Pons (tissue), 1 donor: ENCODE measurements around the gene MYO1A.

ENCODE experiments used
- DNase-seq: peaks from one replicate; pipeline ENCODE4 v3.0.0-alpha.2; 2016; ENCODE audit warnings: low spot score

The MYO1A gene

DNA sequence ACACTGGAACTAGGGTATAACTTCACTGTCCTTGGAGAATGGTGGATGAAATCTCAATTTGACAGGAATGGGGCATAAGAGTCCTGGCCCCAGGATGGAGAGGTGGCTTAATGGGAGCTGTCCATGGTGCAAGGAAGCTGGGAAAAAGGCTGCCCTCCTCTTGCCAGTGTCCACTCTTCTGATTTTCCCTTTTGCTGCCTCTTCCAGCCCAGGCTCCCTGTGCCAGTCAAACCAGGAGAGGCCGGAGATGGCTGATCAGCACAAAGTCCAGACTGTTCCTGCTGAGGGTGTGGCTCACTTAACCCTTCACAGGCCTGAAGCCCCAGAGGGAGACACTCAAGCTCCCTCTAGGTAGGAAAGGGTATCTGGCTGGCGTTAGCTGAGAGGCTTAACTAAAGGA is at the start of gene MYO1A:
MYO1A (minus strand) TSS at position 240 of the 400 bp plus-strand sequence. CDS start 1,806 bp downstream, outside the sequence.
- DNase-seq: no peak

- no peak for DNase-seq
Measured at GRCh38 chr12:57099047-57099714, 49.3 kb upstream of the MYO1A start.

- DNase-seq: no peak
Measured at GRCh38 chr12:57098546-57098945, 48.6 kb upstream of the MYO1A start.

DNA sequence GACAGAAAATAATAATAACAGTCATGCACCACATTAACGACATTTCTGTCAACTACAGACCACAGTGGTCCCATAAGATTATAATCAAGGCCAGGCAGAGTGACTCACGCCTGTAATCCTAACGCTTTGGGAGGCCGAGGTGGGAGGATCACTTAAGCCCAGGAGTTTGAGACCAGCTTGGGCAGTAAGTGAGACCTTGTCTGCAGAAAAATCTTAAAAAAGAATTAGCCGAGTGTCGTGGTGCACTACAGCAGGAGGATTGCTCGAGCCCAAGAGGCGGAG is 47.6 kb upstream of the MYO1A start:
- DNase-seq: no peak

DNA sequence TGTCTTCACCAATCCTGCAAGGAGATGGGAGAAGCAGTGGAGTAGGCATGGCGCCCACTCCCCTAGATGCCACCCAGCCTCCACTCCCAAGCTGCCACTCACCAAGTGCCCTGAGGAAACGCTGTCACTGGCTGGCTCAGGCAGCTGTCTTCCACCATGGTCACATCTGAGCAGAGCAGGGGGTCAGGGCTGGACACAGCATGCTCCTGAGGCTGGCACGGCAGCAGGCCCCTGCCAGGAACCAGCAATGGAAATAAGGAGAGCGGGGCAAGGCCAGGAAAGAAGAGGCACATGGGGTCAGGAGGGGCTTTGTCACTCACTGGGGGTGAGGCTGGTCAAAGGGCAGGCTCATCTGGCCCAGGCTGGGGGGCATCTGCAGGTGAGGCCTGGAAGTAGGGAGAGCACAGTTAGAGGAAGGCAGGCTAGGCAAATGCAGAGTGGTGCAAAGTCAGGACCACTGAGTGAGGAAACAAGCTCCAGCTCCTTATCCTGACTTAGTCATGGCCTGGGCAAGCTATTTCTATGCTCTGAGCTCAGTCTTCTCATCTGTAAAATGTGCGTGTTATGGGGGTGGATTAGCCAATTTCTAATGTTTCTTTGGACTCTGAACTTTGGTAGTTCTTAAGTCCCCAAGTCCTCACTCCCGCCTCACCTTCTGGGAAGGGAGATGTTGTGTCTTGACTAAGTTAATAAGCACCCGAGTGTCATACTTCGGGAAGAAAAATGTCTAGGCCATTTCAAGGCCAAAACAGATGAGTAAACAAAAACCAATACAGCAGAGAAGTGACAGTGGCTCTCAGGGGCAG is 47.0 kb upstream of the MYO1A start:
- no peak for DNase-seq

- DNase-seq: no peak
Measured at GRCh38 chr12:57096099-57096572, 46.2 kb upstream of the MYO1A start.

DNA sequence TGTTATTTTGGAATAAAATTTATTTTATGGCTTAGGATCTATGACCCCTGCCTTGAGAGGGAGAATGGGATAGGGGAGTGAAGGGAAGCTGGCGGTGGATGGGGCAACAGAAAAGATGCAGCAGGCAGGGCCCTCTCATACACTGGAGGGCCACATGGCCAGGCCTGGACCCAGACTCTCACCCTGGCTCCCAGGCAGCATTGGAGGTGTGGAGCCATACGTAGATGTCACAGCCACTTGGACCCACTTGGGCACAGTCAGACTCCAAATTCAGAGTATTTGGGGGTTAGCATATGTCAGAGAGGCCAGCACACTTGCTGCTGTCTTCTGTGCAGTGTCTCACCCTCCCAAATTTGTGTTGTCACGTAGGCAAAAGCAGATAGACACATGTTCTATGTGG is 45.5 kb upstream of the MYO1A start:
- DNase-seq: no peak

DNA sequence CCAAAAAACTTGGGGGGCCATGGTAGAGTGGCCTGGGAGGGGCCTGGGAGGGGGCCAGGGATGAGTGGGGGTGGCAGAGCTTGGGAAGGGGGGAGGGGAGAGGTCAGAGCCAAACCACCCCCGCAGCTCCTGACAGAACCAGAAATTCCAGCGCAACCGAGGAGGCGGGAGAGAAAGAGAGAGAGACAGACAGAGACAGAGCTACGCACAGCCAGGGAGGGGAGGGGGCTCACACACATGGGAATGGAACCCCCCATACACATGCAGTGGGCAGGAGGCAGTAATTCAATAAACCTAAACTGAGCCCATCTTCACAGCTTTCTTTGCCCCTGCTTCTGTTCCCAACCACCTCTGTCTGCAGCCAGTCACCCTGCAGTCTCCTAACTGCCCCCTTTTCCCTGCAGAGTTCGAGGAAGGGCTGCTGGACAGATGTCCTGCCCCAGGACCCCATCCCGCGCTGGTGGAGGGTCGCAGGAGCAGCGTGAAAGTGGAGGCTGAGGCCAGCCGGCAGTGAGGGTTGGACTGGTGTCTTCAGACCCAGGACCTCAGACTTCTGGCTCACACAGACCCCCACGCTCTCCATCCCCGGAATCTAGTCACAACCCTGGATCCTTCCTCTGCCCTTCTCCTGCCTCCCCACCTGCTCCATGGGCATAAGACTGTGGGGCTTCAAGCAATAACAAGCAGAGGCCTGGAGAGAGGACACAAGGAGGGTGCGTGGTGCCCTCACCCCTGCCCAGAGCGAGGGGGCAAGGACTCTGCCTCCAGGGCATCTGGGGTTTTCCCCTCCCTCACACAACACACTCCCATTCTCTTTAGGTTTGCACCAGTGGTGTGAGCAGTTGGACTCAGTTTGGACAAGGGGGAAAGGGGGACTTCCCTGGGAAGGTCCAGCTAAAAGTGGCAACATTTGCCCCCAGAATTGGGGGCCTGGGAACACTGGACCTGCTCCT is 44.6 kb upstream of the MYO1A start:
- no peak for DNase-seq

GRCh38 chr12:57093415-57094207 is 43.7 kb upstream of the MYO1A start:
- DNase-seq: no peak

- DNase-seq: no peak
Measured at GRCh38 chr12:57092876-57093414, 43.0 kb upstream of the MYO1A start.

DNA sequence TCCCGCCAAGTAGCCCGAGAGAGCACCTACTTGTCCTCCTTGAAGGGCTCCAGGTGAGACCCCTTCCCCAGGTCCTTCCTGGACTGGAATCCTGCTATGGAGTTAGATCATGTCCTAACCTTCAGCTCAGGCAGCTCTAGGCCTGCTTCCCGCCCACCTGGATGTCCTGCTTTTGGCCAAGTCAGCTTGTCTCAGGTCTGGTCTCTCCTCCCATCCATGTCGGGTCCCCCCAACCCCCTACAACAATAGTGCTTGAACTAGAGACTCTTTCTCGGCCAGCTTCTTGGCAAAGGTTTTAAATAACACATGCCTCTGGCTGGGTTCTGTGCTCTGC is 42.6 kb upstream of the MYO1A start:
- no peak for DNase-seq

DNA sequence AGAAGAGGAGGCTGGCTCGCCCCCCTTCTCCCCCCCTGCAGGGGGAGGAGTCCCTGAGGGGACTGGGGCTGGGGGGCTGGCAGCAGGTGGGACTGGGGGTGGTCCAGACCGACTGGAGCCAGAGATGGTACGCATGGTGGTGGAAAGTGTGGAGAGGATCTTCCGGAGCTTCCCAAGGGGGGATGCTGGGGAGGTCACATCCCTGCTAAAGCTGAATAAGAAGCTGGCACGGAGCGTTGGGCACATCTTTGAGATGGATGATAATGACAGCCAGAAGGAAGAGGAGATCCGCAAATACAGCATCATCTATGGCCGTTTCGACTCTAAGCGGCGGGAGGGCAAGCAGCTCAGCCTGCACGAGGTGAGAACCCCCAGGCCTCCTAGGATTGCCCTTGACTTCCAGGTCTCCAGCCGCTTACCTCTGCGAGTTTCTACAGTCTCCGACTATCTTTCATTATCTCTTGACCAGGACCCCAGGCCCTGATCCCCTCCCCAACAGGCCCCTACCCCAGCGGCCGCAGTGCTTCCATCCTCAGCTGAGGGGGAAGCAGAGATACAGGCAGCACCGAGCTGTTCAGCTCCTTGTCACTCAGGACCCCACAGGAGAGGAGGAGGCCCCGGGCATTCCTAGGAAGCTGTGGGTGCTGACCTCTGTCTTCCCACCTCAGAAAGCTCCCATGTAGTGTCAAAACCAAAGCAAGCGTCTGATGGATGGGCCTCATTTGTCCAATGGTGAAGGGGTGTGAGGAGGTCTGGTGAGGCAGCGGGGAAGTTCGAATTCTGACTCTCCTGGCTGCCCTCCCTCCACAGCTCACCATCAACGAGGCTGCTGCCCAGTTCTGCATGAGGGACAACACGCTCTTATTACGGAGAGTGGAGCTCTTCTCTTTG is 42.0 kb upstream of the MYO1A start:
- no peak for DNase-seq

DNA sequence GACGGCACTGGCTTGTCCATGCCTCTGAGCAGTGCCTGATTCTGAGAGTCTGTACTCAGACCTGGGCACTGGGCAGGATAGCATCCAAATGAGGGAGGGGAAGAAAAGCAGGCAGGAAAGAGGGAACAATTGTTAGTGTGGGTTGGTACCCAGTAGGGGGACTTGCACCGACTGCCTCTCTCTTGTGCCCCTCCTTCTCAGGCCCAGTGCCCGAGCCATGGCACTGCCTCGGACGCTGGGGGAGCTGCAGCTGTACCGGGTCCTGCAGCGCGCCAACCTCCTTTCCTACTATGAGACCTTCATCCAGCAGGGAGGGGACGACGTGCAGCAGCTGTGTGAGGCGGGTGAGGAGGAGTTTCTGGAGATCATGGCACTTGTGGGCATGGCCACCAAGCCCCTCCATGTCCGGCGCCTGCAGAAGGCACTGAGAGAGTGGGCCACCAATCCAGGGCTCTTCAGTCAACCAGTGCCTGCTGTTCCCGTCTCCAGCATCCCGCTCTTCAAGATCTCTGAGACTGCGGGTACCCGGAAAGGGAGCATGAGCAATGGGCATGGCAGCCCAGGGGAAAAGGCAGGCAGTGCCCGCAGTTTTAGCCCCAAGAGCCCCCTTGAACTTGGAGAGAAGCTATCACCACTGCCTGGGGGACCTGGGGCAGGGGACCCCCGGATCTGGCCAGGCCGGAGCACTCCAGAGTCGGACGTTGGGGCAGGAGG is 41.2 kb upstream of the MYO1A start:
- DNase-seq: peak; percentile 61

GRCh38 chr12:57090490-57090889 is 40.6 kb upstream of the MYO1A start:
- no peak for DNase-seq

GRCh38 chr12:57089271-57090245 is 39.6 kb upstream of the MYO1A start:
- DNase-seq: peak; percentile 53

- peak; percentile 89 for DNase-seq
Measured at GRCh38 chr12:57088354-57089270, 38.7 kb upstream of the MYO1A start, which contains the start of gene NAB2. NAB2 (plus strand) TSS chr12:57089114; CDS start chr12:57089272, 158 bp downstream.

DNA sequence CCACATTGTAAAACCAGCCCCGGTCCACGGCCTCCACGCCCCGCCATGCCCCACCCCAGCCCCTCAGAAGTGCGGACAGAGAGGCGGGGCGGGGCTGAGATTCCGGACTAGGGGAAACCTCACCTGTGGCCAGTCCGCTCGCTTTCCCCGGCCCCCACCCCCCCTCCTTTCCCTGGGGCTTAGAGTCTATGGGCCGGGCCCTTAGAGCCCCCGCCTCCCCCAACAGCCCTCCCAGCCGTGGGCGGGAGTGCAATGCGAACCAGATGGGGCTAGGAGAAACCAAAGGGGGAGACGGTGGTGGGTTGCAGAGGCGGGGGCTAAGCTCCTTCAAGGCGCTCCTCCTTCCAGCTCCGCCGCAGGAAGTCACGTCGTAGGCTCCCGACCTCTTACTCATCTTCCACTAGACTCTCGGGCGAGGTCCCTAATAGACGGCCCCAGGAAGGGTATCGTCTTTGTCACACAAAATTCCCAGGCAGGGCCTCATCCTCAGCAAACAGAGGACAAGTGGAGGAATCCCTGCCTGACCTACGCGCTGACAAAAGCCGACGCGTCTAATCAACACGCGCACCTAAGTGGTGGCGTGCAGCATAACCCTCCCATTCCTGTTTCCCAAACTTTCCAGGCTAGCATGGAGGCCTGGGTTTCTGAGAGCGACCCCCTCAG is 37.9 kb upstream of the MYO1A start:
- peak; percentile 38 for DNase-seq
